Parathyroid adenoma (tissue), 2 donors: ENCODE data around the gene OCA2.

Experiments
- H2AFZ ChIP-seq: fragments of 300-600 bp; sonication (generic); one replicate; pipeline ENCODE4 v1.7.0; 2017; ENCODE audit warnings: antibody characterized with exemption, mild to moderate bottlenecking
- H3K27ac ChIP-seq: fragments of 300-600 bp; sonication (generic); one replicate; pipeline ENCODE4 v1.7.0; 2017
- H3K27me3 ChIP-seq: fragments of 300-600 bp; sonication (generic); one replicate; pipeline ENCODE4 v1.7.0; 2017; ENCODE audit warnings: low read length; ENCODE audit not compliant: control insufficient read depth, insufficient read depth
- H3K36me3 ChIP-seq: fragments of 300-600 bp; sonication (generic); one replicate; pipeline ENCODE4 v1.7.0; 2017; ENCODE audit warnings: low read length; ENCODE audit not compliant: control insufficient read depth, insufficient read depth
- H3K4me1 ChIP-seq: fragments of 300-600 bp; sonication (generic); one replicate; pipeline ENCODE4 v1.7.0; 2017; ENCODE audit warnings: control low read depth
- H3K4me2 ChIP-seq: fragments of 300-600 bp; sonication (generic); one replicate; pipeline ENCODE4 v1.7.0; 2017; ENCODE audit warnings: low read length
- H3K4me3 ChIP-seq: fragments of 300-600 bp; sonication (generic); one replicate; pipeline ENCODE4 v1.7.0; 2017; ENCODE audit warnings: low read depth, low read length
- H3K79me2 ChIP-seq: fragments of 300-600 bp; sonication (generic); one replicate; pipeline ENCODE4 v1.7.0; 2017; ENCODE audit warnings: control low read depth
- H3K9ac ChIP-seq: fragments of 300-600 bp; sonication (generic); one replicate; pipeline ENCODE4 v1.7.0; 2017; ENCODE audit warnings: mild to moderate bottlenecking
- H3K9me3 ChIP-seq: fragments of 300-600 bp; sonication (generic); one replicate; pipeline ENCODE4 v1.7.0; 2017; ENCODE audit warnings: low read length; ENCODE audit not compliant: control insufficient read depth
- TF ChIP-seq, protein P1 (sequence below): fragments of 300-600 bp; sonication (generic); IDR thresholded peaks from one replicate; pipeline ENCODE4 v1.7.0; 2017; ENCODE audit warnings: antibody characterized with exemption, mild to moderate bottlenecking
- donor health status: primary hyperparathyroidism.

OCA2 gene

DNA sequence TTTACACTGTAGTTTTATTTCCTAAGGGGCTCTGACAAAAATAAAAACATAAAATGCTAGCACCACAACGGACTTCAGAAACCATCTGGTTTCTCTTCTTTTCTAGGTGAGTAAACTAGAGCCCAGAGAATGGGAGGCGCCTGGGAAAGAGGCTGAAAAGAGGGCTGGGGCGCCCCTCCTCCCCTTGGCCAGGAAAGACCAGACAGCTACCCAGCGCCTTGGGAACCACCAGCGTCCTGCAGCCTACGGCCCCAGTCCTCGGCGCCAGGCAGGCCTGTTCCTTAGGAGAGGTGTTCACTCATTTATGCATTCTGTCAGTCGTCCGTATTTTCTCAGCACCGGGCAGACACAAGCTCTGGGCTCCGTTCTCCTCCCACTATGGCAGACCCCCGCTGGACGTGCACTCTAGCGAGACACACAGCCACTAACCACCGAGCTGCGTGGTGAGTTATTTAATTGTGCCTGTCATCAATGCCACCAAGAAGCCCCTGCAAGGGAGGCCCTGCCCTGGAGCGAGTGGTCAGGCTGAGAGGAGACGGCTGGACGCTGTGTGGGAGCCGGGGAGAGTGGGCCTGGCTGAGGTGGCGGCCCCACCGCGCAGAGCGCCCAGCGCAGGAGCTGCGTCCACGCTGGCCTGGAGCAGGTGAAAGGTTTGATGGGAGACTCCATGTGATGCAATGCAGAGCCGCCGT lies 294.4 kb downstream of the OCA2 start:
- Histone ChIP-seq H3K27ac (no peak overlapping the region), H3K79me2 (no peaks in the 10 kb centered on the region), H3K36me3 (no peaks in the 10 kb centered on the region), H2AFZ (no peak overlapping the region), H3K9me3 (no peaks in the 10 kb centered on the region), H3K4me3 (no peak overlapping the region), H3K27me3 (no peaks in the 10 kb centered on the region), H3K9ac (no peak overlapping the region), H3K4me1 (no peaks in the 10 kb centered on the region), H3K4me2 (no peak overlapping the region)
- TF ChIP-seq, protein P1, sequence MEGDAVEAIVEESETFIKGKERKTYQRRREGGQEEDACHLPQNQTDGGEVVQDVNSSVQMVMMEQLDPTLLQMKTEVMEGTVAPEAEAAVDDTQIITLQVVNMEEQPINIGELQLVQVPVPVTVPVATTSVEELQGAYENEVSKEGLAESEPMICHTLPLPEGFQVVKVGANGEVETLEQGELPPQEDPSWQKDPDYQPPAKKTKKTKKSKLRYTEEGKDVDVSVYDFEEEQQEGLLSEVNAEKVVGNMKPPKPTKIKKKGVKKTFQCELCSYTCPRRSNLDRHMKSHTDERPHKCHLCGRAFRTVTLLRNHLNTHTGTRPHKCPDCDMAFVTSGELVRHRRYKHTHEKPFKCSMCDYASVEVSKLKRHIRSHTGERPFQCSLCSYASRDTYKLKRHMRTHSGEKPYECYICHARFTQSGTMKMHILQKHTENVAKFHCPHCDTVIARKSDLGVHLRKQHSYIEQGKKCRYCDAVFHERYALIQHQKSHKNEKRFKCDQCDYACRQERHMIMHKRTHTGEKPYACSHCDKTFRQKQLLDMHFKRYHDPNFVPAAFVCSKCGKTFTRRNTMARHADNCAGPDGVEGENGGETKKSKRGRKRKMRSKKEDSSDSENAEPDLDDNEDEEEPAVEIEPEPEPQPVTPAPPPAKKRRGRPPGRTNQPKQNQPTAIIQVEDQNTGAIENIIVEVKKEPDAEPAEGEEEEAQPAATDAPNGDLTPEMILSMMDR, result no peak

DNA sequence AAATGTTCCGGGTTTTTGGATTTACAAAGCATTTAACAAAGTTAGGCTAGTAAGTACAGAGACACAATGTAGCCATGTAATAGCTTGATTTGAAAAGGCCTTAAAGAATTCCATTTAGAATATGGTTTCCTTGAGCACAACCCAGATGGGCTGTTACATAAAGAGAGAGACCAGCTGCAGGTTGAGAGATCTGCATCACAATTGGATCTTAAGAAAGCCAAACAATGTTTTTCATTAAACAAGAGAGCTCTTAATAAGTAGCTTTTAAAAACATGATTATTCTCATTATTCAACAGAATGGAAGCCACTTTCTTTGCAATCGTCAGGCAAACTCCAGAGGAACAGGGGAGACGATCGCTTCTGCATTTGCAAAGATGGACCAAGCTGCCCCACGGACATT lies 300.3 kb downstream of the OCA2 start:
- Histone ChIP-seq H3K9ac (no peak overlapping the region), H2AFZ (no peak overlapping the region), H3K36me3 (no peaks in the 10 kb centered on the region), H3K4me2 (no peak overlapping the region), H3K4me3 (no peak overlapping the region), H3K79me2 (no peaks in the 10 kb centered on the region), H3K4me1 (no peaks in the 10 kb centered on the region), H3K27me3 (no peaks in the 10 kb centered on the region), H3K9me3 (no peaks in the 10 kb centered on the region), H3K27ac (no peak overlapping the region)
- TF ChIP-seq, protein P1, result no peak

DNA sequence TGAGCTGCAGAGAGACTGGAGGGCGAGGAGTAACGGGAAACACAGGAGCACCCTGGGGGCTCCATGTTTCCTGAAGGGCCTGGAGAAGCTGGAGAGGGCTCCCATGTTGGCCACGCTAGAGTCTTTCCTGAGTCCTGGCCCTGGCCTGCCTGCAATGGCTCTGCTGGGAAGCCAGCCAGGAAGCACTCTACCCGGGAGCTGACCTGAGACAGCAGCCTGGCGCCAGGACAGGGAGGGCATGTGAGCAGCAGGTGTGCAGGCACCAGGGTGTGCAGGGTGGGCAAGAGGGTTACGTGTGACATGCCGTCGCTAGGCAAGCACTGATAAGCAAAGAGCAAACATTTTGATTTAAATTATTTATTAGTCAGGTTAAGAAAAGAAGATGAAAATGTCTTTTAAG lies 301.4 kb downstream of the OCA2 start:
- H3K9me3 ChIP-seq, result no peaks in the 10 kb centered on the region
- no peaks in the 10 kb centered on the region for H3K36me3 ChIP-seq
- no peaks in the 10 kb centered on the region for H3K4me1 ChIP-seq
- no peak overlapping the region for H2AFZ ChIP-seq
- H3K27me3 ChIP-seq, result no peaks in the 10 kb centered on the region
- H3K79me2 ChIP-seq, result no peaks in the 10 kb centered on the region
- H3K9ac ChIP-seq, result no peak overlapping the region
- TF ChIP-seq, protein P1, result no peak
- H3K4me3 ChIP-seq, result no peak overlapping the region
- no peak overlapping the region for H3K27ac ChIP-seq
- no peak overlapping the region for H3K4me2 ChIP-seq

DNA sequence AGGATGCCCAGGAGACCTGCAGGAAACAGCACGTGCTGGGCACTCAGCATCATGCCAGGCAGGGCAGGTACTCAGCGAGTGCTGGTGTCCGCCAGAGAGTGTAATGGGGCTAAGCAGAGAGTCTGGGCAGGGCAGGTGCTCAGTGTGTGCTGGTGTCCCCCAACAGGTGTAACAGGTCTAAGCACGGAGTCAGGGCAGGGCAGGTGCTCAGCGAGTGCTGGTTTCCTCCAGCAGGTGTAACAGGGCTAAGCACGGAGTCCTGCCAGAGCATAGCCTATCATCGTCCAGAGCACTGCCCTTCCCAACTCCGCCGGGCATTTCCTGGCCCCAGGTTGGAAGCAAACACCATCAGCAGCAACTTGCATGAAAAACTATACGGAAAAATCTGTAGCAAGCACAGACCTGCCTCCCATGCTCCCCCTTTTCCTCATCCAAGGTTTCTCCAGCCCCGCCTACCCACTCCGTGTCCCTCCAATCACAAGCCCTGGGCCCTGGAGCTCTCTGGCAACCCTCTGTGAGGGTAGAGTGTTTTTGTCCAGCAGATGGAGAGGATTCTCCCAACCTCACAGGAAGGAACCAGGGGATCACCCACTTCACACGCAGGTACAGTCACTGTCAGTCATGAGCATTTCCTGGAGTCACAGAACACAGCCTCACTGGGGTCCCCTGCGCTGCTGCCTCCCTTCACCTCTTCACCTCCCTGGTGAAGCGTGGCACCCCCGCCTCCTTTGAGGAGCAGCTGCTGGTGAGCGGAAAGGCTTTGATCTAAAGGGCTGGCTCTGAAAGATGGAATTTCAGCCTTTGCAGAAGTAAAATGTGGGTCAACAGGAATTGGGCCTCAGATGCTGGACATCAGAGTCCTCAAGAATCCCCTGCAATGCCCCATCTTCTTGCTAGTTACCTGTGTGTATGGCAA lies 302.5 kb downstream of the OCA2 start:
- Histone ChIP-seq H3K27ac (no peak overlapping the region), H3K9ac (no peak overlapping the region), H3K4me2 (no peak overlapping the region), H3K9me3 (no peaks in the 10 kb centered on the region), H3K4me3 (no peak overlapping the region), H3K79me2 (no peaks in the 10 kb centered on the region), H3K27me3 (no peaks in the 10 kb centered on the region), H3K4me1 (no peaks in the 10 kb centered on the region), H3K36me3 (no peaks in the 10 kb centered on the region), H2AFZ (no peak overlapping the region)
- TF ChIP-seq, protein P1, result no peak
